HG02884 (cell line): ENCODE data around the gene SELENOS.

Experiments used
- ATAC-seq: cut with Tn5 transposase; IDR thresholded peaks from one replicate; pipeline ENCODE4 v1.9.1; 2021; ENCODE audit warnings: mild to moderate bottlenecking, moderate library complexity; ENCODE audit not compliant: unreplicated experiment

Gene SELENOS, protein sequence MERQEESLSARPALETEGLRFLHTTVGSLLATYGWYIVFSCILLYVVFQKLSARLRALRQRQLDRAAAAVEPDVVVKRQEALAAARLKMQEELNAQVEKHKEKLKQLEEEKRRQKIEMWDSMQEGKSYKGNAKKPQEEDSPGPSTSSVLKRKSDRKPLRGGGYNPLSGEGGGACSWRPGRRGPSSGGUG

DNA sequence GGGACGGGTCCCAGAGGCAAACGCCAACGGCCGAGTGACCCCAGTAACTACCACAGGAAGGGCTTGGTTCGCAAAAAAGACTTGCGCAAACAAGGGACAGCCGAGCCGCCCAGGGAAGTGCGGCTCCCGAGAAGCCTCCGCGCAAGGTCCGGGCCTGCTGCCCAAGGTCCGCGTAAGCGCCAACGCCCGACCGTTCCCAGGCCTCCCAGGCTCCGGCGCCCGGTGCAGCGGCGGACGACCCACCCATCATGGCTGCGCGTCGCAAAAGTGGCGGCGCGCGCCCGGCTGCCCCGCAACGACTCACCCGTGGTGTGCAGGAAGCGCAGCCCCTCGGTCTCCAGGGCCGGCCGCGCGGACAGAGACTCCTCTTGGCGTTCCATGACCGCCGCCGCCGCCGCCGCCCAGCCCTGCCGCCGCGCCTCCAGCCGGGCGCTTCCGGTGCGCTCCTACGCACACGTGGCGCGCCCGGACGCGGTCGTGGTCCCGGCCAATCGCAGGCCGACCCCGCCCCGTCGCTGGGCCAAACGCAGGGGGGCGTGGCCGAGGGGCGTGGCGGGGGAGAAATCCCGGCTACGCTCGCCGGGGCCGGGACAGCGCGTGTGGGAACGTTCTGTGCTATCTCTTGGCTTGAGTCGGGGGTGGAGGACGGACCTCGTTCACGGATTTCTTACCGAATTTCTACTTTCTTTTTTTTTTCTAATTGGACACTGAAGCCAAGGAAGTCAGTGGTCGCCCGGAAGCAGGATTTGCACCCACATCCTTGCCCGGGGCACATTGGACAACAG lies at the start of gene SELENOS:
TSS of gene SELENOS (minus strand) at position 448 of the 785 bp plus-strand sequence. CDS start at position 380, 68 bp downstream.
- peak; percentile 86 for ATAC-seq

- no peak for ATAC-seq
These were observed 49.3 kb upstream of the SELENOS start for GRCh38 chr15:101326462-101327146.

GRCh38 chr15:101326026-101326315 lies 48.7 kb upstream of the SELENOS start:
- no peak for ATAC-seq

GRCh38 chr15:101325263-101326025 lies 48.2 kb upstream of the SELENOS start:
- ATAC-seq: no peak

GRCh38 chr15:101324524-101325177 lies 47.4 kb upstream of the SELENOS start:
- ATAC-seq: no peak

- no peak for ATAC-seq
These were observed 46.7 kb upstream of the SELENOS start for GRCh38 chr15:101323793-101324523.

- no peak for ATAC-seq
These were observed 45.7 kb upstream of the SELENOS start for GRCh38 chr15:101322854-101323477.

GRCh38 chr15:101322016-101322695 lies 44.9 kb upstream of the SELENOS start:
- no peak for ATAC-seq

- peak; percentile 60 for ATAC-seq
These were observed 43.3 kb upstream of the SELENOS start for GRCh38 chr15:101320501-101321052.

- ATAC-seq: no peak
These were observed 41.6 kb upstream of the SELENOS start for GRCh38 chr15:101318839-101319238.

- no peak for ATAC-seq
These were observed 41.0 kb upstream of the SELENOS start for GRCh38 chr15:101318147-101318819.

DNA sequence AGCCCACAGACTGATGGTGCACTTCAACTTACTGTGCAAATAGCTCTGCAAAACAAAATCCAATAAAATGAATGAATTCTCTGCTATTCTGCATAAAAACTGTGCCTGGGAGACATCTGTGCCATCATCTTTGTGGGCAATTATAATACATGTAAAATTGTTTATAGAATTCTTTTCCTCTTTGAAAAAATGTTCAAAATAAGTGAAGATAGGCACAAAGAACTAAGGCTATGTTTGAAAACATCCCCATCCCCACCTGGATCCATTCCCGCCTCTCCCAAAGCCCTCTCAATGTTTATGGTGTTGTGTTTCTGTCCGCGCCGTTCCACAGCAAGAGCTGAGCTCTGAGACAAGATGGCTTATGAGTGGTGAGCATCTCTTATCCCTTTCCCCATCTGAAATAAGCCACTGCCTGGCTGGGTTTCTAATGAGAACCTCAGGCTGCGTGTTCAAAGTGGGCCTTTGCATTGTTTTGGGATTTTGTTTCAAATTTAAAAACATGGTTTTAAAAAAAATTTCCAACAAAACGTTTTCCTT lies 40.1 kb upstream of the SELENOS start:
- no peak for ATAC-seq

GRCh38 chr15:101316529-101316928 lies 39.2 kb upstream of the SELENOS start:
- ATAC-seq: no peak

DNA sequence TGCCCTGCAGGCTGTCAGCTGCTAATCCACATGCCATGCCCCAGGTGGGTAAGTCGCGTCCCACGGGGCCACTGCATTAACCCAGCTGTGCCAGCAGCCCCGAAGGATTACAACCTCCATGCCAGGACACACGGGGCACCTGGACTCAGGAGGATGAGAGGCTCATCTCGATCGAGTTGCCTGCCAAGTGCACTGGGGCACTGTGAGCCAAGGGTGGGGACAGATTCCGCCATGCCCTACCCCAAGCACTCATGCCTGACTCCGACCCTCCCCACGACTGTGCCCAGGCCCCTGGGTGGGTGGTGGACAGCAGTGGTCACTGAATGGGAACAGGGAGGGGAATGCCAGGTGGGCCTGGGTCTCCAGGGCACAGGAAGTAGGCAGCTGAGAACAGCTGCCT lies 38.5 kb upstream of the SELENOS start:
- ATAC-seq: no peak

GRCh38 chr15:101314336-101315125 lies 37.2 kb upstream of the SELENOS start:
- ATAC-seq: no peak

- no peak for ATAC-seq
These were observed 35.9 kb upstream of the SELENOS start for GRCh38 chr15:101313041-101313761.

DNA sequence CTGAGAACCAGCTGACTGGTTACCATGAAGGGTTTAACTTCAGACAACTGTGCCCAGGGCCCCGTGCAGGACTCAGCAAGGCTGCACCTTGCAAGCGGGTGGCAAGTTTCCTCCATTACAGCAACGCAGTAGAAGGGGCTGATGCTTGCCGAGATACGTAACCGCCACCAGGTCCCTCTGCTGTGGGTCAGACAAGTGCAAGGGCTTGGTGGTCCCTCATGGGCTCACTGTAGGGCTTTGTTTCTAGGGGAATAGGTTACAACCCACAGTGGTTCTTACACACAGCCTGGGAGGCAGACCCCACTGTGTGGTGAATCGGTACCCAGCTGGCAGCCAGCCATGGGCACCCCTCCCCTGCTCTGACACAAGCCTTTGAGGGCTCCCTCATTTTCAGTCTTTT lies 33.2 kb upstream of the SELENOS start:
- ATAC-seq: no peak
